ENCODE results near the gene OPCML. TPM values are rescaled to one million over a fixed set of nuclear protein-coding genes. Genes with fewer than 3 reads are reported as not detected.

The OPCML gene
- total RNA-seq, 2 experiments from 2014 or later, result not detected

DNA sequence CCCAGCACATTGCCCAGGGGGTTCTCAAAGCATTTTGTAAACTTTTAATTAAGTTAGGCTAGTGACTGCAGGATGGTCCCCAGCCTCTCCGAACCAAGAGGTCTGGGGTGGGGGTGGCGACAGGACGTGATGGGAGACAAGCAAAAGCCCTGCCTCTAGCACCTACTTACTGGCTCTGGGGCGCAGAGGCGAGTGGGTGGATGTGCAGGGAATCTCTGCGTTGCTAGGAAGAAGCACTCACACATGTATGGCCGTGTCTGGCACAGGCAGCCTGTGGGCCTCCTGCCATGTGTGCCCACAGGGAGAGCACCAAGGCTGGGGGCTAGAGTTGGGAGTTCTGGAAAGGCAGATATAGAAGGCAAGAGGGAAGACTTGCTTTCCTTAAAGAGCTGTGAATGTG, 6.3 kb downstream of the OPCML start:
- no peaks in the 10 kb centered on the region for H3K9me3 Mint-ChIP-seq
- ATAC-seq (ENCODE audit: low read depth) (no peak), DNase-seq (no peak)
- peaks cover 10% of the 10 kb centered on the region for H3K27me3 Mint-ChIP-seq
- no peaks in the 10 kb centered on the region for H3K4me1 Mint-ChIP-seq
- no peak overlapping the region for H3K4me3 Mint-ChIP-seq
- no peak overlapping the region for H3K27ac Mint-ChIP-seq
- no peaks in the 10 kb centered on the region for H3K36me3 Mint-ChIP-seq
- POLR2A ChIA-PET, result no interaction called here

DNA sequence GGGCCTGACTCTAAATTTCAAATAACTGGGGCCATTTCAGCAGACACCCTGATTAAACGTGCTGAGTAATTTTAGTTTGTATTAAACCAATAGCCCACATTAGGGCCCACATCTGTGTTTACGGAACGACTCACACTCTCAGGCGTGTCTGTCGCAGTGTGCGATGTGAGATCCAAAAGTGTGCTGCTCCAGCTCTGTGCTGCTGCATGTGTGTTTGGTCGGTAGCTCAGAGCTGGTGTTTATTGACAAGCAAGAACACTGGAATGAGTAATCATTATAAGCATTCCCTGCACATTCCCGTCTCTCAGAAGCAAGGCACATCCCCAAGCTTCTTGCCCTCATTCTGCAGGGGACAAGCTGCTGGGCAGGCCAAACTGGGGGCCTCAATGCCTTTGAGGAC, 7.8 kb downstream of the OPCML start:
- Mint-ChIP-seq H3K4me3 (no peak overlapping the region), H3K27me3 (peaks cover 4% of the 10 kb centered on the region), H3K36me3 (no peaks in the 10 kb centered on the region), H3K4me1 (no peaks in the 10 kb centered on the region), H3K9me3 (no peaks in the 10 kb centered on the region), H3K27ac (no peak overlapping the region)
- POLR2A ChIA-PET, result no interaction called here
- DNase-seq (no peak), ATAC-seq (ENCODE audit: low read depth) (no peak)

DNA sequence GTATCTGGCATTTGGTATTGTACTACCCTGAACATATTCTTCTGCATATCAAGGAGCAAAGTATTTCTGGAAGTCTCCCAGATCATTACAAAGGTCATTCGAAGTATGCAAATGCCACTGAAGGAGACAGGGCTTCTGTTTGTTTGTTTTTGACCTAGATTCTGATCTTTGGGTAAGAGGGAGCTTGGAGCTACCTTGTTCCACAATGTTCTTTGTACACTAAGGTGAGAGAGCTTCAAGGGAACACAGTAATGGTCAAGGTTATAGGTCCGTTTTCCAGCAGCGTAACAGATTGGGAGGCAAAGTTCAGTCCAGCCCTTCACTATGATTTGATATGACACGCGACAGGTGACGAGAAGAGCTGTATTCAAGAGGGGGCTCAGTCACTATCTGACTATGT, 10.0 kb downstream of the OPCML start:
- Mint-ChIP-seq H3K4me3 (no peak overlapping the region), H3K4me1 (no peaks in the 10 kb centered on the region), H3K27ac (no peak overlapping the region), H3K36me3 (no peaks in the 10 kb centered on the region), H3K27me3 (no peaks in the 10 kb centered on the region), H3K9me3 (peaks cover 4% of the 10 kb centered on the region)
- POLR2A ChIA-PET, result no interaction called here
- ATAC-seq (ENCODE audit: low read depth), result no peak
- DNase-seq, result no peak

DNA sequence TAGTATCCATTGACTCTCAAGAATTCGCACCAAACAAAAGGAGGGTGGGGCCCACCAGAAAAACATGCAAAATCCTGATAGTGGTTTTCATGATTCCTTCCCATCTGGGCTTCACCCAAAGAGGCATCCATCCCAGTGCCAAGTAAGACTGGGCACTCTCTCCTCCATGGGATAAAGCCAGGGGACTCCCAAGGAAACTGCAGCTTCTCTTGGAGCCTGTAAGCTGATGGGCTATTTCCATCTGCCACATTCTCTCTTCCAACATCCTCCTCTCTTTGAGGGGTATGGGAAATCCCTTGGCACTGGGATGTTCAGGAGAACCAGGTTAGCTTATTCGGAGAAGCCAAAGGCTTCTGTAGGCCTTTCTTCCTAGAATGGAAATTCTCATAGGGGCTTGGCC, 10.8 kb downstream of the OPCML start:
- Mint-ChIP-seq H3K9me3 (peaks cover 4% of the 10 kb centered on the region), H3K36me3 (no peaks in the 10 kb centered on the region), H3K4me1 (no peaks in the 10 kb centered on the region)

DNA sequence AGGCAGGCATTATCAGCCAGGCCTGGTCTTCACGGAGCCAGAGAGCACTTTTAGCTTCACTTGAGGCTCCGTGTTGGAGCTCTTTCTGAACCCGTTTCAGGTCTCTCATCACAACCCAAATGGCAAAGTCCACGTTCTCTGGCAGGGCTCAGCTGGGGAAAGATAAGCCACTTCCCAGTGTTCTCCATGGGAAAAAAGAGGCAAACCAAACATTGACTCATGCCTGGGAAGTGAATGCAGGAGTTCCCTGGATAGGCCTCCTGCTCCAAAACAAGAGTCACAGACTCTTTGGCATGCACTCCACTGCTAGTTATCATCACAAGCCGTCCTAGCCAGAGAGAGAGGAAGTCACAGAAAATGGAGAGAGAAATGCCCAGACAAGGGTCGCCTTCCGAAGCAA, 11.6 kb downstream of the OPCML start:
- DNase-seq (no peak), ATAC-seq (ENCODE audit: low read depth) (no peak)
- H3K36me3 Mint-ChIP-seq, result no peaks in the 10 kb centered on the region
- H3K27ac Mint-ChIP-seq, result no peak overlapping the region
- H3K4me1 Mint-ChIP-seq, result no peaks in the 10 kb centered on the region
- H3K27me3 Mint-ChIP-seq, result no peaks in the 10 kb centered on the region
- H3K9me3 Mint-ChIP-seq, result peaks cover 4% of the 10 kb centered on the region
- POLR2A ChIA-PET, result no interaction called here
- H3K4me3 Mint-ChIP-seq, result no peak overlapping the region

More for the DNA sequence above, 10.8 kb downstream of the OPCML start:
- Mint-ChIP-seq H3K4me3 (no peak overlapping the region), H3K27ac (no peak overlapping the region), H3K27me3 (no peaks in the 10 kb centered on the region)
- no peak for DNase-seq
- ATAC-seq (ENCODE audit: low read depth), result no peak
- POLR2A ChIA-PET, result no interaction called here

DNA sequence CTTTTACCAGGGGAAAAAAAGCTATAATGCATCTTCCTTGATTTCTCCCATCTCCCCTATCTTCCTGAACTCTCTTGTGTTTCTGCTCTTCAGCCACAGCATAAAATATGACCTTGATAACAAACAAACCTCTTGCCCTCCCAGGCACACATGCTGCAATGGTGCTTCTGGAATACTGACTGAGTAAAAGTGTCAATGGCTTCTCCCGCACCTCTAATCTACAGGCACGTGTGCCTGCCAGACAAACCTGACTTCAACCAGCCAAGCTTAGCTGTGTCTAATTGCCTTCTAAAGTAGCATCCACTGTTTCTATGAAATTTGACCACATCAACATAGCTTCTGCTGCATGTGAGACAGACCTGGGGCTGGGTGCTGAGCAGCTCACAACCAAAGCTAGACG, 12.7 kb downstream of the OPCML start:
- POLR2A ChIA-PET, result no interaction called here
- DNase-seq (no peak), ATAC-seq (ENCODE audit: low read depth) (no peak)
- Mint-ChIP-seq H3K27ac (no peak overlapping the region), H3K36me3 (no peaks in the 10 kb centered on the region), H3K4me3 (no peak overlapping the region), H3K27me3 (no peaks in the 10 kb centered on the region), H3K9me3 (peaks cover 4% of the 10 kb centered on the region), H3K4me1 (no peaks in the 10 kb centered on the region)

DNA sequence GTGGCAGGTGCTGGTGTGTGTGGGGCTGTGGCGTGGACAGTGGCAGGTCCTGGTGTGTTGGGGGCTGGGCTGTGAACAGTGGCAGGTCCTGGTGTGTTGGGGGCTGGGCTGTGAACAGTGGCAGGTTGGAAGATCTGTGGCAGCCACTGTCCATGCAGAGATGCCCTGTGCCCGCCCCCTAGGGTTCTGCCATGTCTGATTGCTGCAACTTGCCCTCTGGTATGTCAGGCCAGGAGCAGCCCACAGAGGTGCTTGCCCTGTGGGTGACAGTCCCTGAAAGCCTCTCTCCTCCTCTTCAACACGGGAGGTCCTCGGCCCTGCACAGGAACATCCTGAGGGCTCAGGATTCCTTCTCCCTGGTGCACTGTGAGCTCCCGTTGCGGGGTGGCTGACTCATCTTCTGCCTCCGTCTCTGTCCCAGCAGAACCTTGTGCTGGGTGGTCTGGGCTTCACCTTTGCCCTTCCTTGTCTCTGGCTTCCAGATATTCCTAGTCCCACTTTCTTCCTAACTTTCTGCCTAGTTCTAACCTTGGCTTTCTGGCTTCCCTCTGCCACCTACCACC, 13.5 kb downstream of the OPCML start:
- ATAC-seq (ENCODE audit: low read depth), result no peak
- no peaks in the 10 kb centered on the region for H3K36me3 Mint-ChIP-seq
- POLR2A ChIA-PET, result no interaction called here

DNA sequence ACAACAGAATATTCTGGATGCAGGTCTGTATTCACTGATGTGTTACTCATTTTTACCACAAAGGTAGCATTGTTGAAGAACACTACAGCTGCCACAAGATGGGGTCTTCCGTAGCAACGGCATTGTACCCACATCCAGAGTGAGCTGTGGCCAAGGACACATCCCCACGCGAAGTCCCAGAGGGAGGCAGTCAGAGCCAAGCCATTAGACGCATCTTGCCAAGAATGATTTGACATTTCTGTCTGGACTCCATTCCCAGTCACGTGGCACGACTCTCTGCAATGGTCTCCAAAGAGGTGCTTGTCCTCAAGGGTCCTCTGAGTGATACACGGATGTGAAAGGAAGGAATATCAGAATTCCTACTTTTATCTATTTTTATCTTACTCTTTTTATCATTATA, 15.5 kb downstream of the OPCML start:
- ATAC-seq (ENCODE audit: low read depth) (no peak), DNase-seq (no peak)
- H3K9me3 Mint-ChIP-seq, result peaks cover 4% of the 10 kb centered on the region
- no peak overlapping the region for H3K27ac Mint-ChIP-seq
- no peak overlapping the region for H3K4me3 Mint-ChIP-seq
- no peaks in the 10 kb centered on the region for H3K36me3 Mint-ChIP-seq
- POLR2A ChIA-PET, result no interaction called here
- H3K27me3 Mint-ChIP-seq, result no peaks in the 10 kb centered on the region
- H3K4me1 Mint-ChIP-seq, result no peaks in the 10 kb centered on the region

More for the DNA sequence above, 13.5 kb downstream of the OPCML start:
- no peak overlapping the region for H3K4me3 Mint-ChIP-seq
- no peaks in the 10 kb centered on the region for H3K4me1 Mint-ChIP-seq
- no peak overlapping the region for H3K27ac Mint-ChIP-seq
- no peak for DNase-seq
- H3K9me3 Mint-ChIP-seq, result peaks cover 4% of the 10 kb centered on the region
- no peaks in the 10 kb centered on the region for H3K27me3 Mint-ChIP-seq

DNA sequence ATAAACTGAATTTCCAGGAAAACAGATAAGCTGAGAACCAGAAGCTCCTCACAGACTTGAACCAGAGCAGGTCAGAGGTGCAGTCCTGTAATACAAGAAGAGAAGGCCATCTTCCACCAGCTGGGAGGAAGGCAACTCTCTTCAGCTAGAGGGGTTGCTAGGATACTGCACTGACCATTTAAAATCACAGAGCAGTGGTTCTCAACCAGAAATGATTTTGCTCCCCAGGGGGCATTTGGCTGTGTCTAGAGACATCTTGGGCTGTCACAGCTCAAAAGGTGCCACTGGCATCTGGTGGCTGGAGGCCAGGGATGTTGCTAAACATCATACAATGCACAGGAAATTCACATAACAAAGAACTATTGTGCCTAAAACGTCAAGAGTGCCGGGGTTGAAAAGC, 17.2 kb downstream of the OPCML start:
- Mint-ChIP-seq H3K27me3 (no peaks in the 10 kb centered on the region), H3K36me3 (no peaks in the 10 kb centered on the region), H3K9me3 (peaks cover 4% of the 10 kb centered on the region), H3K27ac (no peak overlapping the region), H3K4me3 (no peak overlapping the region), H3K4me1 (no peaks in the 10 kb centered on the region)
- ATAC-seq (ENCODE audit: low read depth), result no peak
- POLR2A ChIA-PET, result no interaction called here
- DNase-seq, result no peak

DNA sequence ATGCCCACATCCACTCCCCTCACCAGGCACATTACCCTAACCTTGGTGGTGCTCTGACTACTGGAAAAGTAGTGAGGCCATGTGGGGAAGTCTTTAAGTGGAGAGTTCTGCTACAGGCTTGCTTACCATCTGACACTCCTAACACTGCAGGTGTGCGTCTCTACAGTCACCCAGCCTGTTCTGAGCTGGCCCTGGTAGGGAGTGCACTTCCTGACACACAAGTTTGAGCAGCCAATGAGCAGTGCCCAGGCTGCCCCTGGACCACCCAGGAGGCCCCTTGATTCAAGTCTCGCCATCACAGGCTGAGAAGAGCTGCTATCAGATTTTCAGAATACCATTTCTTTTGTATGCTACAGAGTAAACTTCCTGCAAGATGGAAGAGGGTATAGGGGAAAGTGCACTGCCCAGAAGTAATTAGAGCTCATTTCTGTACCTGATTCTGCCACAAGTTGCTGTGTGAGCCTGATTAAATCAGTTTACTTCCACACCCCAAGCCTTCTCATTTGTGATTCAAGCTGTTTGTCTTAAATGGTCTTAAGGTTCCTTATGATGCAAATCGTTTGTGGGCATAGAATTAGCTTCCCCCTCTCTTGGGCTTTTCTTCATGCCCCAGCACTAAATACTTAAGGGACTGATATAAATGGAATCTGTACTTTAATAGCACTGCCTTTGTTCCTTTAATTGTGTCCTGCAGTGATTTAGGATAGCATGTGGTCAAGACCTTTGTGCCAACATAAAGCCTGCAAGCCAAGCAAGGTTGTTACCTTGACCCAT, 22.2 kb downstream of the OPCML start:
- POLR2A ChIA-PET, result no interaction called here
- no peaks in the 10 kb centered on the region for H3K36me3 Mint-ChIP-seq

DNA sequence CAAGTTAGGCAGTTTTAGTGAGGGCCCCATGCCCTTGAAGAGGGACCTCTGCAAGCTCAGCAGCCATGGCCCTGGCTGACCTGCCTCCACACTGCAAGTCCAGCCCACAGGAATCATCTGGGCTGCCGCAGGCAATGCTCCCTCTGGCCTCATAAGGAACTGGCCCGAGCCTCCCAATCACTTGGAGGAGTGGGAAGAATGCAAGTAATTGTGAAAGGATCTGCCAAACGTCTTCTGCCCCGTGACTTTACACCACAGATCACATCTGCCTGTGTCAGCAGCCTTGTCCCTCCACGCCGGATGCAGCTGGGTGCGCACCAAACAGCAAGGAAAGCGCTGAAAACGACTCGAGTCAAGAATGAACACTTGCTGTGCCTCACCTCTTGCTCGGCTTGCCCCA, 23.8 kb downstream of the OPCML start:
- no peak overlapping the region for H3K27ac Mint-ChIP-seq
- no peaks in the 10 kb centered on the region for H3K9me3 Mint-ChIP-seq
- no peaks in the 10 kb centered on the region for H3K36me3 Mint-ChIP-seq
- no peaks in the 10 kb centered on the region for H3K27me3 Mint-ChIP-seq
- POLR2A ChIA-PET, result no interaction called here
- H3K4me1 Mint-ChIP-seq, result no peaks in the 10 kb centered on the region
- ATAC-seq (ENCODE audit: low read depth) (no peak), DNase-seq (no peak)
- no peak overlapping the region for H3K4me3 Mint-ChIP-seq

More for the DNA sequence above, 22.2 kb downstream of the OPCML start:
- H3K27me3 Mint-ChIP-seq, result no peaks in the 10 kb centered on the region
- no peak for ATAC-seq (ENCODE audit: low read depth)
- no peaks in the 10 kb centered on the region for H3K4me1 Mint-ChIP-seq
- H3K27ac Mint-ChIP-seq, result no peak overlapping the region
- no peaks in the 10 kb centered on the region for H3K9me3 Mint-ChIP-seq
- no peak for DNase-seq
- H3K4me3 Mint-ChIP-seq, result no peak overlapping the region

DNA sequence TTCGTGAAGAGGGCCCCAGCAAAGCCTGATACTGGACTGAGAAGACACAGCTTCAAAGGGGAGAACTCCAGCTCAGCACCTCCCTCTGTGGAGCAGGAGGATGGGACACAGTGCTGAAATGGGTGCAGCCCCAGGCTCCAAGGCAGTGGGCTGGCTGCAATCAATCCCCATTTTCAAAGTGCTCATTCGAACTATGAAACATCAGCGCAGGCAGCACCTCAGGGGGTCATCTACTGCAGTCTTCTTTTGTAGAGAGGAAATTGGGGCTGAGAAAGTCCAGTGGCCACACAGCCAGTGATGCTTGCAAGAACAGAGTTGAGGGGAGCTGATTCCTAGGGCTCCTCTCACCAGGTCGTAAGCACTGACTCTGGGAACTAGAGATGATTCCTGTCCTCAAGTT, 25.1 kb downstream of the OPCML start:
- DNase-seq (no peak), ATAC-seq (ENCODE audit: low read depth) (no peak)
- Mint-ChIP-seq H3K4me3 (no peak overlapping the region), H3K27me3 (no peaks in the 10 kb centered on the region), H3K27ac (no peak overlapping the region), H3K4me1 (no peaks in the 10 kb centered on the region), H3K36me3 (no peaks in the 10 kb centered on the region), H3K9me3 (no peaks in the 10 kb centered on the region)
- POLR2A ChIA-PET, result no interaction called here

DNA sequence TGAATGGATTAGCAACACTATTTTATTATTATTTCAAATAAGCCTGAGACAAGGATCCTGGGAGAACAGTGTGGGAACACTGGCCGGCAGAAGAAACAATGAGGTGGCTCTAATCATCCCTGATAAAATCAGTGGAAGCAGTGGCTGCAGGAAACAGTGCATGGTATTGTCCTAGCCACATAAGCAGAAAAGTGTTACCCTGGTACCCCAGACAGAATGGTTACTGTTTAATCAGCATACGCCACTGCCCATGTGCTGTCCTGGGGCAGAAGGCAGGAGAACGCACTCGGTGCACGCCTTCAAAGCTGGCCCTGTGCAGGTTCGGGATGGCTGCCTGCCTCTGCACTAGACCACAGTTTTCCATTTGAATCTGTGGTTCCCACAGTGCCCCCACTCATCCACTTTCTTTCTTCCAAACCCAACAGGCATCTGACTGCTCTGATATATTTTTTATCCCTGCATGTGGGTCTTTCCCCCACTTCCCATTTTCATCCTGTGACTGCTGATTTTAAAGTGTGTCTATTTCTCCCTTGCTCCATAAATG, 25.7 kb downstream of the OPCML start:
- POLR2A ChIA-PET, result no interaction called here
- DNase-seq, result no peak
- H3K4me1 Mint-ChIP-seq, result no peaks in the 10 kb centered on the region
- H3K9me3 Mint-ChIP-seq, result no peaks in the 10 kb centered on the region
- no peak for ATAC-seq (ENCODE audit: low read depth)
- no peaks in the 10 kb centered on the region for H3K27me3 Mint-ChIP-seq
- H3K4me3 Mint-ChIP-seq, result no peak overlapping the region
- H3K27ac Mint-ChIP-seq, result no peak overlapping the region
- no peaks in the 10 kb centered on the region for H3K36me3 Mint-ChIP-seq

DNA sequence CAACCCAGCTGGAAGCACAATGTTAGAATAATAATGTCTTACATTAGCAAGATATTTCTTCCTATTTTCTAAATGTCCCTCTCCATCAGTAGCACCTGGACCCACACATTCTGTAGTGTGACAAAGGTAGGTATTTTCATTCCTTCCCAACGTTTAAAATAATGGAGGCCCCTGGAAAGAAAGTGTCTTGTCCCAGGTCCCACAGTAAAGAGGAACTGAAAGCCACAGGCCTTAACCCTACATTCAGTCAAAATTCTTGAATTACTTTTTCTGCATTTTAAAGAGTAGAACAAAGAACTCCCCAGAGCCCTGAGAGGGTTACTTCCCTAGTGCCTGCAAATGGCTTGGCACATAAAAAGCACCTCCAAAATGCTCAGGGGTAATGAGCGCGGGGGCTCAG, 26.3 kb downstream of the OPCML start:
- POLR2A ChIA-PET, result no interaction called here
- Mint-ChIP-seq H3K4me3 (no peak overlapping the region), H3K27ac (no peak overlapping the region), H3K4me1 (no peaks in the 10 kb centered on the region), H3K9me3 (no peaks in the 10 kb centered on the region), H3K27me3 (no peaks in the 10 kb centered on the region), H3K36me3 (no peaks in the 10 kb centered on the region)
- ATAC-seq (ENCODE audit: low read depth) (no peak), DNase-seq (no peak)
